ENCODE data around the gene ANKRD10. TPM values are rescaled to one million over a fixed set of nuclear protein-coding genes. Genes with fewer than 3 reads are reported as not detected.
A peak's percentile ranks its signal among the peaks of the same experiment; 100 is the strongest.
"Not testable (repeated sequence)": the region's sequence is repeated elsewhere in the genome, so short reads cannot be mapped to it uniquely, and the experiment has no call there.

Gene ANKRD10
- total RNA-seq, 2 donors from 2014 or later: 95.5 to 137 TPM

GRCh38 chr13:110952135-110952534 lies 37.3 kb upstream of the ANKRD10 start:
- not testable (repeated sequence) for H3K4me3 Mint-ChIP-seq, H3K9me3 Mint-ChIP-seq
- peak in 1 of 2 donors; percentile 71 for ATAC-seq

GRCh38 chr13:110950819-110951570 lies 36.1 kb upstream of the ANKRD10 start:
- Mint-ChIP-seq H3K27me3 (peaks cover 0 to 8% of the 10 kb centered on the region in 2 donors), H3K27ac (no peak overlapping the region), H3K4me1 (ENCODE audit: low read depth in 2 of 2) (no peaks in the 10 kb centered on the region), H3K4me3 (no peak overlapping the region), H3K36me3 (no peaks in the 10 kb centered on the region), H3K9me3 (no peaks in the 10 kb centered on the region)
- DNase-seq (ENCODE audit: low spot score): no peak
- ATAC-seq: no peak

More at GRCh38 chr13:110952135-110952534, 37.3 kb upstream of the ANKRD10 start:
- not testable (repeated sequence) for H3K36me3 Mint-ChIP-seq; DNase-seq (ENCODE audit: low spot score); H3K4me1 Mint-ChIP-seq (ENCODE audit: low read depth in 2 of 2); H3K27ac Mint-ChIP-seq; H3K27me3 Mint-ChIP-seq

DNA sequence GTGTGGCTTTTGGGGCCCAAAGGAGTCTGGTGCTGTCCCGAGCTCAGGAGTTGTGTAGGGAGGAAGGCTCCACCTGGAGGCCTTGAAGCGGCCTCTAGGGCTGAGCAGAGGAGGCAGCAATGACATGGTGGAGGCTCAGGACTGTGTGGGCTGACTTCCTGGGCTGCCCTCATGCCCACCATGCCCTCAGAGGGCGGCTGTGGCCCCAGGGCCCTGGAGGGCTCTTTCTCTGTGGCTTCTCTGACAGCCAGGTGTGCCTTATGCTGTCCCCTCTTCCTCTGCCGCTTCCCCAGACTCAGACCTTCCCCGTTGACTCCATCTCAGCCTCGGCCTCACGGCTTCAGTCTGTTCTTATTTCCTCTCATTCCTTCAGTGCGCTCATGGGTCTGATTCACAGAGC lies 35.5 kb upstream of the ANKRD10 start:
- H3K9me3 Mint-ChIP-seq: no peaks in the 10 kb centered on the region
- no peaks in the 10 kb centered on the region for H3K4me1 Mint-ChIP-seq (ENCODE audit: low read depth in 2 of 2)

GRCh38 chr13:110949628-110950027 lies 34.8 kb upstream of the ANKRD10 start:
- no peak overlapping the region for H3K27ac Mint-ChIP-seq
- DNase-seq (ENCODE audit: low spot score): no peak
- no peak for ATAC-seq

More for the DNA sequence above, 35.5 kb upstream of the ANKRD10 start:
- H3K36me3 Mint-ChIP-seq: no peaks in the 10 kb centered on the region
- DNase-seq (ENCODE audit: low spot score): no peak
- no peak for ATAC-seq
- no peak overlapping the region for H3K27ac Mint-ChIP-seq
- peaks cover 0 to 8% of the 10 kb centered on the region in 2 donors for H3K27me3 Mint-ChIP-seq
- H3K4me3 Mint-ChIP-seq: no peak overlapping the region

DNA sequence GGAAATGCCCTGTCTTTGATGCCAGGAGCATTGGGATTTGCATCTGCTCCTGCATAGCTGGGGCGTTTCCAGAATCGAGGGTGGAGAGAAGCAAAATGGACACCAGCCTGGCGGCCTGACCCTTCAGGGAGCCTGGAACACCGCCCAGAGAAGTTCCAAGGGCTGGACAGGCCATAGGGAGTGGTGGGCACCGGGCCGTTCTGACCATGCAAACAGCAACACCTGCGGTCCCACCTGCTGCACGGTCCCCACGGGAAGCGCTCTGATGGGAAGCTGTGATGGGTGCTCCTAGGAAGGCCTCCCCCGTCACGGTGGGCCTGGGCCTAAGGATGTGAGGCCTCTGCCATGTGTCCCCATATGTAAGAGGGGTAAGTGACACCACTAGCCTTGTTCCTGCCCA lies 34.2 kb upstream of the ANKRD10 start:
- H3K9me3 Mint-ChIP-seq: no peaks in the 10 kb centered on the region
- no peak overlapping the region for H3K27ac Mint-ChIP-seq
- no peaks in the 10 kb centered on the region for H3K36me3 Mint-ChIP-seq
- no peaks in the 10 kb centered on the region for H3K4me1 Mint-ChIP-seq (ENCODE audit: low read depth in 2 of 2)
- H3K27me3 Mint-ChIP-seq: peaks cover 8 to 10% of the 10 kb centered on the region in 2 donors
- ATAC-seq: no peak
- H3K4me3 Mint-ChIP-seq: no peak overlapping the region
- no peak for DNase-seq (ENCODE audit: low spot score)

More at GRCh38 chr13:110949628-110950027, 34.8 kb upstream of the ANKRD10 start:
- Mint-ChIP-seq H3K36me3 (no peaks in the 10 kb centered on the region), H3K4me1 (ENCODE audit: low read depth in 2 of 2) (no peaks in the 10 kb centered on the region), H3K27me3 (peaks cover 5 to 8% of the 10 kb centered on the region in 2 donors), H3K4me3 (no peak overlapping the region), H3K9me3 (no peaks in the 10 kb centered on the region)

- DNase-seq (ENCODE audit: low spot score); H3K4me1 Mint-ChIP-seq (ENCODE audit: low read depth in 2 of 2); ATAC-seq; H3K27ac Mint-ChIP-seq; H3K36me3 Mint-ChIP-seq; H3K4me3 Mint-ChIP-seq; H3K9me3 Mint-ChIP-seq: not testable (repeated sequence)
- peaks cover 14 to 16% of the 10 kb centered on the region in 2 donors for H3K27me3 Mint-ChIP-seq
These were observed 32.5 kb upstream of the ANKRD10 start for GRCh38 chr13:110947338-110947737.

DNA sequence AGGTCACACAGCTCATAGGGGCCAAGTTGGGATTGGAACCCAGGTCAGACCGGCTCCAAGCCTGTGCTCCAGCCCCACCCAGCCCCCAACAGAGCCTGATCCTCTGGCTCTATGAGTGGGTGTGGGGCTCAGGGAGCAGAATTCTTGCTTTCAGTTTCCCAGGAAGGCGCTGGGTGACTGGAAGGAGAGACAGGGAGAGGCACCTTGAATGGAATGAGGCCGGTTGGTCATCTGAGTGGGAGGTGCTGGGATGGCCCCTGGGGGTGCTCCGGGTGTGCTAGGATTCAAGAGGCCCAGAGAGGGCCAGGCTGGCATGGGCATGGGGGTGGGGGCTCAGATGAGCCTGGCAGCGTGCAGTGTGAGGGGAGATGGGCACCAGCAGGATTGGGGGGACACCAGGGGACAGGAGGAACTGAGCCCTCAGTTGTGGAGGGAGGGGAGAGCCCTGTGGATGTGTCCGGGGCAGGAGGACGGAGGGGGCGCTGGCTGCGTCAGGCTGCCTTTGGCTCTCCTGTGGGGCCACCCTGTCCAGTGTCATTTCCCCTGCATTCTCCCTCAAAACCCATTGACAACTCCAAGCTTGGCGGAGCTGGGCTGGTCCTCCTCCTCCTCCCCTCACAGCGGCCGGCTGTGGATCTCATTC lies 31.2 kb upstream of the ANKRD10 start:
- DNase-seq (ENCODE audit: low spot score) (no peak), ATAC-seq (no peak)
- H3K9me3 Mint-ChIP-seq: no peaks in the 10 kb centered on the region
- peaks cover 14 to 16% of the 10 kb centered on the region in 2 donors for H3K27me3 Mint-ChIP-seq
- H3K4me1 Mint-ChIP-seq (ENCODE audit: low read depth in 2 of 2): no peaks in the 10 kb centered on the region
- H3K4me3 Mint-ChIP-seq: no peak overlapping the region
- no peaks in the 10 kb centered on the region for H3K36me3 Mint-ChIP-seq
- H3K27ac Mint-ChIP-seq: no peak overlapping the region

GRCh38 chr13:110944968-110945927 lies 30.4 kb upstream of the ANKRD10 start:
- Mint-ChIP-seq H3K27ac (no peak overlapping the region), H3K27me3 (peaks cover 14% of the 10 kb centered on the region in 2 donors), H3K36me3 (no peaks in the 10 kb centered on the region), H3K9me3 (no peaks in the 10 kb centered on the region), H3K4me1 (ENCODE audit: low read depth in 2 of 2) (no peaks in the 10 kb centered on the region), H3K4me3 (no peak overlapping the region)
- ATAC-seq: no peak
- DNase-seq (ENCODE audit: low spot score): no peak

- no peaks in the 10 kb centered on the region for H3K36me3 Mint-ChIP-seq
- no peak for DNase-seq (ENCODE audit: low spot score)
- H3K4me1 Mint-ChIP-seq (ENCODE audit: low read depth in 2 of 2): no peaks in the 10 kb centered on the region
- no peaks in the 10 kb centered on the region for H3K9me3 Mint-ChIP-seq
- H3K4me3 Mint-ChIP-seq: no peak overlapping the region
- H3K27ac Mint-ChIP-seq: no peak overlapping the region
- peak in 1 of 2 donors; percentile 41 for ATAC-seq
- H3K27me3 Mint-ChIP-seq: peaks cover 11 to 14% of the 10 kb centered on the region in 2 donors
These were observed 29.5 kb upstream of the ANKRD10 start for GRCh38 chr13:110944121-110944967.

- no peak for ATAC-seq
- Mint-ChIP-seq H3K27ac (no peak overlapping the region), H3K27me3 (peaks cover 20 to 21% of the 10 kb centered on the region in 2 donors)
These were observed 27.5 kb upstream of the ANKRD10 start for GRCh38 chr13:110942248-110942981.

GRCh38 chr13:110938662-110939421 lies 24.0 kb upstream of the ANKRD10 start:
- peaks cover 3% of the 10 kb centered on the region for H3K9me3 Mint-ChIP-seq

More at GRCh38 chr13:110942248-110942981, 27.5 kb upstream of the ANKRD10 start:
- no peaks in the 10 kb centered on the region for H3K4me1 Mint-ChIP-seq (ENCODE audit: low read depth in 2 of 2)
- no peak for DNase-seq (ENCODE audit: low spot score)
- H3K9me3 Mint-ChIP-seq: no peaks in the 10 kb centered on the region
- no peak overlapping the region for H3K4me3 Mint-ChIP-seq
- no peaks in the 10 kb centered on the region for H3K36me3 Mint-ChIP-seq

More at GRCh38 chr13:110938662-110939421, 24.0 kb upstream of the ANKRD10 start:
- no peak overlapping the region for H3K27ac Mint-ChIP-seq
- DNase-seq (ENCODE audit: low spot score): no peak
- no peak for ATAC-seq
- peaks cover 14% of the 10 kb centered on the region for H3K36me3 Mint-ChIP-seq
- no peak overlapping the region for H3K4me3 Mint-ChIP-seq
- no peaks in the 10 kb centered on the region for H3K4me1 Mint-ChIP-seq (ENCODE audit: low read depth in 2 of 2)
- peaks cover 28 to 31% of the 10 kb centered on the region in 2 donors for H3K27me3 Mint-ChIP-seq

All from natural killer cell treated with Interleukin-12 subunit alpha and Interleukin-12 subunit beta and Interleukin-15 and Interleukin-18, amount 100 ng/mL, for 72 hours (primary cell).